ENCODE results near the gene LLGL1. TPM values are rescaled to one million over a fixed set of nuclear protein-coding genes. Genes with fewer than 3 reads are reported as not detected.

The LLGL1 gene
- total and polyA plus RNA-seq, 2 donors (not counting 1 experiment from before 2014, with no cell fraction given) = 14.9 to 15.2 TPM

DNA sequence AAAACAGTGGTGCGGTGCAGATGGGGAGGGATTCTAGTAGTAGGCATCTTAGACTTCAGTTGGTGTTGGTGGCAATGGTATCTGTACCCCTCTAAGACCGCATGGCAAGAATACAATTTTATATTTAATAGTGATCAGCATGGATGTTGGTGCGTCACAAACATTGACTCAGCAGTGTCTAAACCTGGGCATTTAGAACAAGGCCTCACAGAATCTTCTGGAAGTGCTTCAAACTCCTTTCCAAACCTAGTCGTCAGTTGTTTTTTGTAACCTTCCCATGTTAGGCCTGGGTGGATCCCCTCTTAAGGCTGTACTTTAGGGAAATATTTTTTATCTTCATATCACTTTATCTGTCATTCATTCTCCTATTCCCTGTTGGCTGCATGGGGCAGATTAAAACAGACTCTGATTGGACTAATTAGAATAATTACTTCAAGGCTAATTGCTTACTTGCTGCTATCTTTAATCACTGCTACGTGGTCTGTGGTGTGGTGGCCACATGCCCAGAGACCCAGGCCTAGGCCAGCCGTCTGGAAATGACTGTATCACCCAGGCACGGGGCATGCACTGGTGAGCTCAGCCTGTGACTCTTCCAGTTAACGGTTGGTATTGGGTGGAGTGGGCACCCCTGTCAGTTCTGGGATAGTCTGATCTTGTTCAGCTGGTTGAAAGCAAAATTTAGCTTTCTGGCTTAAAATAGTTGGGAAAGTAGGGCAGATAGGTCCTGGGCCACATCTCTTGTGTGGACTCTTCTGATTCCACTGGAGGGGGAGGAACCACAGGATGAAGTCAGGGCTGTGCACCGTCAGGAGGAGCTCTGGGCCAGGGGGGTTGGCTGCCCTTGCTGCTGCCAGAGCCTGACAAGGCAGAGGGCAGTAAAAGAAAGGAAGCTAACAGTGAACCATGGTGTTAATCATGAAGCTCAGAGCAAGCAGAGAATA, 37.3 kb upstream of the LLGL1 start:
- Histone ChIP-seq H3K4me1 (ENCODE audit: control insufficient read depth in 2 of 2, insufficient read depth in 2 of 2, low read length in 2 of 2) (peaks cover 45 to 61% of the 10 kb centered on the region in 2 donors), H3K4me3 (ENCODE audit: control extremely low read depth in 1 of 5, extremely low read depth in 1 of 5, insufficient read depth in 1 of 5, low read depth in 2 of 5, low read length in 4 of 5) (peak overlapping the region in 1 of 5 experiments; percentile 94), H3K4me2 (replicated peaks; ENCODE audit: low read depth, low read length, poor library complexity, severe bottlenecking) (peak overlapping the region; percentile 97), H3K9ac (ENCODE audit: low read length) (peak overlapping the region; percentile 93), H3K27me3 (replicated peaks in 1 of 4; ENCODE audit: control extremely low read depth in 1 of 4, control insufficient read depth in 3 of 4, insufficient read depth in 4 of 4, low read length in 3 of 4) (no peaks in the 10 kb centered on the region), H4K20me1 (ENCODE audit: control insufficient read depth, insufficient read depth, low read length, poor library complexity, severe bottlenecking) (peaks cover 84% of the 10 kb centered on the region), H3K9me3 (ENCODE audit: control extremely low read depth in 1 of 3, control insufficient read depth in 2 of 3, insufficient read depth in 1 of 3, low read length in 2 of 3) (no peaks in the 10 kb centered on the region), H3K36me3 (replicated peaks in 1 of 2; ENCODE audit: control extremely low read depth in 1 of 2, control insufficient read depth in 1 of 2, extremely low read depth in 1 of 2, insufficient read depth in 2 of 2, low read length in 1 of 2) (peaks cover 7 to 34% of the 10 kb centered on the region in 2 experiments), H3K79me2 (ENCODE audit: control insufficient read depth, insufficient read depth, low read length) (peaks cover 92% of the 10 kb centered on the region), H2AFZ (ENCODE audit: insufficient read depth, low read depth, low read length, poor library complexity, severe bottlenecking) (no peak overlapping the region), H3K27ac (ENCODE audit: low read length in 2 of 2) (peak overlapping the region in 1 of 2 donors; percentile 55)
- no peak for ATAC-seq (ENCODE audit: low read depth)
- Mint-ChIP-seq H3K4me3 (peak overlapping the region; percentile 99), H3K9me3 (ENCODE audit: insufficient read depth) (no peaks in the 10 kb centered on the region), H3K4me1 (peaks cover 74% of the 10 kb centered on the region), H3K27me3 (no peaks in the 10 kb centered on the region), H3K27ac (peak overlapping the region; percentile 21)
- intact Hi-C loops (cut with micrococcal nuclease) = no loop called here
- no peak for TF ChIP-seq CTCF (IDR thresholded peaks at IDR 0.05)
- TF ChIP-seq EZH2 (IDR thresholded peaks at IDR 0.05; ENCODE audit: borderline replicate concordance, insufficient read depth, low read depth, low read length, poor library complexity, severe bottlenecking) = no peak
- POLR2A ChIA-PET = no interaction called here
- WGBS (ENCODE audit: insufficient coverage) = 55% methylated on average over 5 of the region's 9 CpGs
- CTCF ChIA-PET = no interaction called here
- no peak for DNase-seq

All from B cell (primary cell).